NCI-H524 (cell line): ENCODE data around the gene RSPH1.
"Not testable (repeated sequence)": the region's sequence is repeated elsewhere in the genome, so short reads cannot be mapped to it uniquely, and the experiment has no call there.

ENCODE experiments used
- DNase-seq, 2 experiments: peaks; one replicate each; lab custom pipeline; 2025; lab: John Stamatoyannopoulos, UW

RSPH1 gene

DNA sequence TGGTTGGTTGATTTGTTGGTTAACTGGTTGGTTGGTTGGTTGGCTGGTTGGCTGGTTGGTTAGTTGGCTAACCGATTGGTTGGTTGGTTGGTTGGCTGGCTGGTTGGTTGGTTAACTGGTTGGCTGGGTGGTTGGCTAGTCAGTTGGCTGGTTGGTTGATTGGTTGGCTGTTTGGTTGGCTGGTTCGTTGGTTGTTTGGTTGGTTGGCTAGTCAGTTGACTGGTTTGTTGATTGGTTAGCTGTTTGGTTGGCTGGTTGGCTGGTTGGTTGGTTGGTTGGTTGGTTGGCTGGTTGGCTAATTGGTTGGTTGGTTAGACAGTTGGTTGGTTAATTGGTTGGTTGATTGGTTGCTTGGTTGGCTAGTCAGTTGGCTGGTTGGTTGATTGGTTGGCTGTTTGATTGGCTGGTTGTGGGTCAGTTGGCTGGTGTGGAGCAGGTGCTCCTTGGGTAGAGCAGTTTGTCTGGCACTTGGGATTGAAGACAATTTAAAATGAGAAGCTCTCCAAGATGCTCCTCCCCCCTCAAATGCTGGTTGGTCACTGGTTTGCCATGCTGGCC, 6.9 kb downstream of the RSPH1 start:
- DNase-seq, result no peak

DNA sequence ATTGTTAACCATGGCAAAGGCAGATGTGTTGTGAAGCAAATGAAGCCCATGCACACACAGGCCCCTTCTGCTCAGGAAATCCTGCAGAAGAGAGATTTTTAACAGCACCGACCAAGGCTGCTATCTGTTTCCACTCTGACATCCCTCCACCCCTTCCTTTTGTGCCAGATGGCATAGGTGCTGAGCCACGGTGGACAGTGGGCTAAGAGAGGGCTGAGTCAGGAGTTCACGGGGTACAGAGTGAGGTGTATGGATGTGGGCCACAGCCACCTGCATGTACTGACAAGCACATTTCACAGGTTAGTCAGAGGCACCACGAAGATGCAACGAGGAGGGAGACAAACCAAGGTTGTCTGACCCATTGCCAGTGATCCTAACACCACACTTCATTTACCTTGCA, 9.5 kb downstream of the RSPH1 start:
- peak in 1 of 2 experiments; percentile 24 for DNase-seq

GRCh38 chr21:42486072-42486471, 10.0 kb downstream of the RSPH1 start:
- no peak for DNase-seq

DNA sequence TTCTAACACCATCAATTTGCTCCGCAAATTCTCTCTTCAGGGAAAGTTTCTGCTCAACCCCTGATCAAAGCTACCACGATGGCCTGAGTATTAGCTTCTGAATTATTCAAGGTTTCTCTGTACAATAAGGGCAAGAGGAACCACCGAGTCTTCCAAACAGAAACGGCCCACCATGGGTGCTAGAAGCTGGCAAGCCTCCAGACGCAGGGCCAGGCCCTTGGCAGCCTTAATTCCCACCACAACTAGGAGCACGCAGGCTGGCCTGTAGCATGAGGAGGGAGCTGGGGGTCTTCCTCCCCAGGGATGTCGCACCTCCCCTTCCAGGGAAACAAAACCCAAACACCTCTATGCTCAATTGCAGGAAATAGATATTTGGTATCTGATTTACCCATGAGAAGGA, 11.1 kb downstream of the RSPH1 start:
- DNase-seq, result no peak

- no peak for DNase-seq
These were observed 14.9 kb downstream of the RSPH1 start for GRCh38 chr21:42481169-42481568.

DNA sequence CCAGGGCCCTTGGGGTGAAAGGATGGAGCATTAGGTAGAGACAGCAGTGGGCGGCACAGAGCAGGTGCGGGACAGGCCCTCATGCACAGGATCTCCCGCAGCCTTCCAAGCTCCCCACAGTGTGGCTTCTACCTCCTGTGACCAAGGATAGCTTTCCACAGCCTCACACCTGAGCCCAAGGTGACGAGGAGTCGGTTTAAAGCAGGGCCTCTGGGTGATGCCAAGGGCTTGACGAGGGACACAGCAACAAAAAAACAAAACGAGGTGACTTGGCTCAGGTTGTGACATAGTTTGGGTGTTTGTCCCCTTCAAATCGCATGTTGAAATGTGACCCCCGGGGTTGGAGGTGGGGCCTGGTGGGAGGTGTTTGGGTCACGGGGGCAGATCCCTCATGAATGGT, 15.3 kb downstream of the RSPH1 start:
- DNase-seq, result no peak

DNA sequence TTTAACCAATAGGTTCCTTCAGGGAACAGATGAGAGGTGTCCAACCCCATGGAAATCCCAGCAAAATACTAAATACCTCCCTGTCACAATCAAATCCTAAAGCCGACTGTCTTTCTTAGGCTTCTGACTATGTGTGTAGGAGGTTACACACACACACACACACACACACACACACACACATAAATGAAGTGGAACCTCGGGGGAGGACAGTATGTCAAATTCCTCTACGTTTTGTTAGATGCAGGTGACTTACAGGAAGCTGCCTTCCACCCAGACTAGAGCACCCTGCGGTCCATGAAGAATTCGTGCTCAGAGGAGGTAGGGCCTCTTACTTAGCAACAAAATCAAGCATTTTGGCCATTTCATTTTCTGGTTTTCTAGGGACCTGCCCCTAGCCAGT, 16.4 kb downstream of the RSPH1 start:
- DNase-seq, result no peak

GRCh38 chr21:42478504-42478903, 17.5 kb downstream of the RSPH1 start:
- no peak for DNase-seq

- no peak for DNase-seq
These were observed 19.4 kb downstream of the RSPH1 start for GRCh38 chr21:42476388-42477331.

- no peak for DNase-seq
These were observed 20.3 kb downstream of the RSPH1 start for GRCh38 chr21:42475526-42476387.

- DNase-seq, result no peak
These were observed 21.0 kb downstream of the RSPH1 start for GRCh38 chr21:42475036-42475435.

DNA sequence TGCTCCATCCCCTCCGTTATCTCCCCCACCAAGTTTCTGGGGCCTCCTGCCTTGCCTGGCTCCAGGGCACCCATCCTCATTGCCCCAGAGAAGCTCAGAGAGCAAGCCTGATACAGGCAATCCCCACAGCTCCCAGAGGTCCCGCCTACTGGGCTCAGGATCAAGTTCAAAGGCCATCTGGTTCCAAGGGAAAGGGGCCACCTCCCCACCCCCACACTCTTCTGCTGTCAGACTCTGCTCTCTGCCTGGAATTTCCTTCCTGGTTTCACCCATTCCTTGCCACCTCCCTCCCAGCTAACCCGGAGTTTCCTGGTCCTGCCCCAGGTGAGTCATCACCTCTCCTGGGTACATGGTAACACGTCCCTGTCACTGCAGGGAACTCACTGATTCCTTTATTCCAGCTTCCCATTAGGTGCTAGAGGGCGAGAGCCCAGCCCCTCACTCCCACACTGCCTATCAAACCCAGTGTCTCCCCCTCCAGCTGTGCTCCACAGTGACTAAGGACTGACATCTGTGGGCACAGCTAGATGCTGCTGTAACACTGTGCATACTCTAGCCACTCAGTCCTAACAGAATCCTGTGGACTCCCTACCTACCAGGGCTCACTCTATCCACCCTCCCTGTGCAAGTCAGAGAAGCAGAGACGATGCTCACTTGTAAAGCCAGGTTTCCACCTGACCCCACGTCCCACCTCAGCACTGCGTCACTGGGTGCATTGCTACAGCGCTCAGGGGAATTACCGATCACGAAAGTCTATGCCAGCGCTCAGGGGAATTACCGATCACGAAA, 21.8 kb downstream of the RSPH1 start:
- peak; percentile 27 to 65 for DNase-seq

DNA sequence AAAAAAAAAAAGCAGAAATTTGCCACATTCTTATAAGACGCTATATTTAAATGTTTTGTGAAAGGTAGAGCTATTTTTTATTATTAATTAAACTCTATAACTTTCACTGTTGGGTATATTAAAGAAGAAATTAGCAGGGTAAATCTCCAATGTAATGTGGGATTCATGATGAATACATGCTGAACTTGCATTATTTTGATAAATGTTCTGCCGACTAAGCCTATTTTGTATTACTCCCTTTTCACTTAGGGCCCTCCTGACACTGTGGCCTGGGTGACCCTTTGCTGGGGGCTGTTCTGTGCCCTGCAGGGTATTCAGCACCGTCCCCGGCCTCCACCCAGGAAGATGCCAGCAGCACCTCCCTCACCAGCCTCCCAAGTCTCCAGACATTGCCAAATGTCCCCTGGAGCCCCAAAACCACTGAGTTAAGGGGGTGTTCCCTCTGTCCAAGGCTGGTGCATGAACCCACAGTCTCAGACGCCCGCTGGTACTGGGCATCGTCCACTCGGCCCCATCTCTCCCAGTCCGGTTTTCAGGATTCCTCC, 22.5 kb downstream of the RSPH1 start:
- no peak for DNase-seq

DNA sequence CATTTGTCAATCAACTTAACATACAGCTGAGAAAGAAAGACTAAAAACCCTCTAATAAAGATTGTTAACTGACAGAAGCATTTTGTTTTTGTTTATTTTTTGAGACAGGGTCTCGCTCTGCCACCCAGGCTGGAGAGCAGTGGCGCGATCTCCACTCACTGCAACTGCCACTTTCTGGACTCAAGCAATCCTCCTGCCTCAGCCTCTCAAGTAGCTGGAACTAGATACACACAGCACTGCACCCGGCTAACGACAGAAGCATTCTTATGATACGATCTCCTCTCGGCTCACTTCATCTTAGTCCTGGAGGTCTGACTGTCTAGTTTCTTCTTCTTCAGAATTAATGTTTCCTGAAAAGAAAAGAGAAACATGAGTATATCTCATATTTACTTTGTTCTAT, 23.5 kb downstream of the RSPH1 start:
- no peak for DNase-seq

DNA sequence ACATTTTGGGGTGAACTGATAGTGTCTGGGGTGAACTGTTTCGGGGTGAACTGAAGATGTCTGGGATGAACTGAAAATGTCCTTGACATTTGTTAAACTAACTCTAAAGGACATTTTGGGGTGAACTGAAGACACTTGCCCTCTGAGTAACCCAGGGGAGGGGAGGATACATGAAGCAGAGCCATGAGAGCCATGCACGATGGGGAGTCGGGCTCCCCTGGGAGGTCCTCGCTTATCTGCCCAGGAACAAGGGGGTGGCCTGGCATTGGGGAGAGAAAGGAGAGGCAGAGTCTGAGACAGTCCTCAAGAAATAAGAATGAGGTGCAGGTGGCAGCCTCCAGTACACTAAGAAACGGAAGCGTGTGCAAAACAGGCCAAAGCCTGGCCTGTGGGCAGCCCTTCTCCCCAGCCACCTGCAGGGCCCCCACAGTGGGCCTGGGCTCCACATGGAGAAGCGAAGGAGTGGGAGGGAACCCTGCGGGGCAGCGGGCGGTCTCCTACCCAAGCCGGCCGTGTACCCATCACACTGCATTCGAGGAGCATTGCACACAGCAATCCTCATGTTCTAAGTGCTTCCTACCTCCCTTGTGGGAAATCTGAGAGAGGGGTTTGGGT, 24.2 kb downstream of the RSPH1 start:
- no peak for DNase-seq

- no peak for DNase-seq
These were observed 24.8 kb downstream of the RSPH1 start for GRCh38 chr21:42471206-42471605.

- DNase-seq, result not testable (repeated sequence)
These were observed 26.3 kb downstream of the RSPH1 start for GRCh38 chr21:42469726-42470125.

GRCh38 chr21:42469272-42469671, 26.8 kb downstream of the RSPH1 start:
- no peak for DNase-seq

GRCh38 chr21:42468491-42469131, 27.4 kb downstream of the RSPH1 start:
- no peak for DNase-seq

DNA sequence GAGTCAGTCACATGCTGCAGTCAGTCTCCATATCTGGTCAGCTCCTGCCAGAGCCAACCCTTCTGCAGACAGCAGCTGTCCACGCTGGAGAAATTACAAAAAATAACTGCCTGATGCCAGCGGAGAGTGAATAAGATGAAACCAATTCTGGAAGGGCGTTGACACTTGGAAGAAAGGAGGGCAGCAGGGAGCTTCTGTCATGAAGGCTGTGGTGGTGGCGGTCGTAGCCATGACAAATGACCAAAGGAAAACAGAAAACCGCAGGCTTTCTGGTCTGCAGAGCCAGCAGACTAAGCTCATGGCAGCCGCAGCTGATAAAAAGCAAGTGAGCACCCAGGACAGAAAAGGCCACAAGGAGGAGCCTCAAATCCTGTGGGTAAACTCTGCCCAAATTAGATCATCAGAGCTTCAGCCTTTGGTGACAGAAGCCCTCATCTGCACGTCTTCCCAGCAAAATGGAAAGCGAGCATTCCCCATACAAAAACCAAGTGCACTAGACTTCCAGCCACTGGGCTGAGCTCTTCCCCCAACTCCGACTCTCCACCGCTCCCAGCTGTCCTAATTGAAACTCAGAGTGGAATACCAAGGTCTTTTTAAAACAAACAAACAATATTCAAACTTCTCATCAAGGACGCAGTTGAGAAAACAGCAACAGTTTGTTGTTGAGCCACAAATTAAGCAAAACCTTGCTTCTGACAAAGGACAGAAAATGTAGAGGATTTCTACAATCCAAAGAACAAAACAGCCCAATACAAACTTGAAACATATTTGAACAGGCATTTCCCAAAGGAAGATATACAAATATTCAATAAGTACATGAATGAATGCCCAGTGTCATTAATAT, 28.7 kb downstream of the RSPH1 start:
- no peak for DNase-seq
